HG03064 (cell line): ENCODE data around the gene ASAP2.

Experiments used
- ATAC-seq: cut with Tn5 transposase; IDR thresholded peaks from one replicate; pipeline ENCODE4 v1.9.1; 2021; ENCODE audit warnings: low read depth; ENCODE audit not compliant: unreplicated experiment

ASAP2 gene

DNA sequence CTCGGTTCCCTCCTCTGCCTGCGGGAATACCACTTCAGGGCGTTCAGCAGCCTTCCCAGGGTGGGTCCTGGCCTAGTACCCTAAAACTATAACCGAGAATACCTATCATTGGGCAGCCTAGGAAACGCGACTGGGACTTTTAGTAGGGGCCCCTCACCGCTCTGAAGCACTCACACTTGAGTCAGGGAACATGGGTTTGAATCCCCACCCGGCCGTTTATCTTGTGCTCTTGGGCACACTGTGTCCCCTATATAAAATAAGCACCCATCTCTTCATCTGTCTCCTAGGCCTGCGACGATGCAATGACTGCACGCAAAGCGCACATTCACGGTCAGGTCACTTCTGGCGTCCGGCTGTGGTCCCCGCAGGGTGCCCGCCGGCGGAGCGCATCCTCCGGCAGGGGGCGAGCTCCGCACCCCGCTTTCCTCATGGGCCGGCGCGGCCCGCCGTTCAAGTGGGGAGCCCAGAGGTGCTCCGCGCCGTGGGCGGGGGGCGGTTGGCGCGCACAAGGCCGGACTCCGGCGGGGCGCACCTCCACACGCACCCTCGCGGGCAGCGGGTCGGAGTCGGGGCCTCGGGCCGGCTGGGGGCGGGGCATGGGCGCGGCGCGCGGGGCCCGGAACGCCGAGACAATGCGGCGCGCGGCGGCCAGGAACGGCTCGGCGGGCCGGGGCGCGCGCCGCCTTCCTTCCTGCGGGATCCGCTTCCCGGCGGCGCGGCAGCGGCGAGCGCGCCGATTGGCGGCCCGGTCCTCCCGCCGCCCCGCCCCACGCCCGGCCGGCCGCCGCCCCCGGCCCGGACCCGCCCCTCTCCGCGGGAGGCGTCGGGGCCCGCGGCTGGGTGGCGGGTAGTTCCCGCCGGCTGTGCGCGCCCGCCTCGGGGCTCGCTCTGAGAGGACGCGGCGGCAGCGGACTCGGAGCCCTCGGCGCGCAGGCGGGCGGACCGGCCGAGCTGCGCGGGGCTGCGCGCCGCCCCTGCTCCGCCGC lies at the start of gene ASAP2:
Gene ASAP2 (plus strand): TSS at position 850 of the 986 bp plus-strand sequence. CDS start 293 bp downstream, outside the sequence.
- no peak for ATAC-seq

GRCh38 chr2:9158786-9159779 lies 47.5 kb upstream of the ASAP2 start:
- ATAC-seq: no peak

DNA sequence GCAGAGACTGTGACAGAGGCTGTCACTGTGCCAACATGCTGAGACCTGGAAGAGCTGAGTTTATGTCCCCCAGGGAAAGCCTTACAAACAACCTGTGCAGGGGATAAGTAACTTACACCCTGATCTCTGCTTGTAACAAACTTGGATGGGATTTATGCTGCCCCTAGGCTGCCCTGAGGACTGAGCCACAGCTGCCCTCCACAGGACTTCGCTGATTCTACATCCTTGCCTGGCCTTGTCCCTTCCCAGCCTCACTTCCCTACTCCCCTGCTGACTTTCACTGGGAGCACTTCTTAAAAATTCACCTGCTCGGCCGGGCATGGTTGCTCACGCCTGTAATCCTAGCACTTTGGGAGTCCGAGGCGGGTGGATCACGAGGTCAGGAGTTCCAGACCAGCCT lies 45.9 kb upstream of the ASAP2 start:
- no peak for ATAC-seq

GRCh38 chr2:9162841-9163240 lies 43.8 kb upstream of the ASAP2 start:
- no peak for ATAC-seq

- no peak for ATAC-seq
These were observed 43.1 kb upstream of the ASAP2 start for GRCh38 chr2:9163306-9164111.

DNA sequence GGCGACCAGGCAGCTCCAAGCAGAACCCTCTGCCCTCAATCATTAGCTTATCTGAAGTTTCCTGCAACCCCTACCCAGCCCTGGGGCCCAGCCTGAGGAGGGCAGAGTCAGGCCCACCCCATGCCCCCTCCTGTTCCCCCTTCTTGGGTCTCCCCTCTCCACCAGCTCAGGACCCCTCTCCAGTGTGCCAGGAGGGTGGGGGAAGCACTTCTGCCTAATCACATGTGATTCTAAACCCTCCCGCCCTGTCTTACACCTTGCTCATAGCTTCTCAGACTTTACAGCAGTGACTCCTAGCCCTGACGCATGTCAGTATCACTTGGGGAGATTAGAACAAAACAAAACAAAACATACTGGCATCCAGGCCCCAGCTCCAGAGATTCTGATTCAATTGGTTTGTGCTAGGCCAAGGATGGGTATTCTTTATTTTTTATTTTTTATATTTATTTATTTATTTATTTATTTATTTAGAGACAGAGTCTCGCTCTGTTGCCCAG lies 42.5 kb upstream of the ASAP2 start:
- no peak for ATAC-seq

DNA sequence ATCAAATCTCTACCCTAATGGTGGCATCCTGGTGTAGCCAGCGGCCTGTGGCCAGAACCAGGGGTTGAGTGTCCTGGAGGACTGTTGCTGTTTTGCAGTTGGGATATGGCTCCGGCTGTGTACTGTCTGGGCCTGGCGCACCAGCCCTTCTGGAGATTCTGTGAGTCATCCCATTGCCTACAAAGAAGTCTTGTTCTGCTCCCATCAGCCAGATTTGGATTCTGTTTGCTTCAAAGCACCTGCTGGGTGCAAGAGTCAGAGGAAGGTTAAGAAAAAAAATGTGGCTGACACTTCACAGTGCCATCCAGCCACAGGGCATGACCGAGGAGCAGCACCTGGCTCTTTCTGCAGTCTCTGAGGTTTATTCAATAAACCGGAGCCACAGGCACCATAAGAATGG lies 41.0 kb upstream of the ASAP2 start:
- no peak for ATAC-seq

GRCh38 chr2:9166579-9167377 lies 39.8 kb upstream of the ASAP2 start:
- no peak for ATAC-seq

DNA sequence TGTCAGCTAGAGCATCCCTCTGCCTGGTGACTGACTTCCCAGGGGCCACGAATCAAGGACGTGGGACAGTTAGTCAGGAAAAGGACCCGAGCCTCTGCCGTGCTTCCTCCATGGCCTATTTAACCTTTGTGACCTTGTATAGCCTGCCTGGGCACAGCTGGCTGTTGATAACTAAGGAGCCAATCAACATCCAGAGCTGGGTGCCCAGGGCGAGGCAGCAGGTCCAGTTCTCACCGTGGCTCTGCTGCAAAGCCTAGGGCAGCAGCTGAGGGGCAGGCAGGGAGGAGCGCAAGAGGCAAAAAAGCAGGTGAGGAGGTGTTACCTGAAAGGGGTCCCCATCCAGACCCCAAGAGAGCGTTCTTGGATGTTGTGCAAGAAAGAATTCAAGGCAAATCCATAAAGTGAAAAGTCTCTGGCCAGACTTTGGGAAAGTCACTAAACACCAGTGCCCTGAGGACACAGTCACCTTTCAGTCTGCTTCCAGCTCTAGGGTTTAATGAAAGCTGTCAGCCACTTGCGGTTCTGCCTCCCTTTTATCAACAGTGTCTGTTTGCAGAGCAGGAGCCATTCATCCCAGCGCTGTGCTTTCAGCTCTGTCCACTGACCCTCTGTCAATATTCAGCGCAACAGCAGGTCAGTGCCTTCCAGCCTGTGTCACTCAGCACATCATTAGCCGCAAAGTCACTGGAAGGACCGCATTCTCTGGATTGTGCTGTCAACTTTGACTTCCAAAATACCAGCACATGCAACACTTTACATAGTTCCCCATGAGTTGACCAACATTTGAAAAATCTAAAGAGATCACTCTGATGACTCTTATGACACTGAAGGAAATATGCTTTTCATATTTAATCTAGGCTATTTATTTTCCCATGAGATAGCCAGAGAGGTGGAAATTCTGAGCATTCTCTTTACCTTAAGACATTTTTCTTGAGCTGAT lies 38.6 kb upstream of the ASAP2 start:
- ATAC-seq: no peak

DNA sequence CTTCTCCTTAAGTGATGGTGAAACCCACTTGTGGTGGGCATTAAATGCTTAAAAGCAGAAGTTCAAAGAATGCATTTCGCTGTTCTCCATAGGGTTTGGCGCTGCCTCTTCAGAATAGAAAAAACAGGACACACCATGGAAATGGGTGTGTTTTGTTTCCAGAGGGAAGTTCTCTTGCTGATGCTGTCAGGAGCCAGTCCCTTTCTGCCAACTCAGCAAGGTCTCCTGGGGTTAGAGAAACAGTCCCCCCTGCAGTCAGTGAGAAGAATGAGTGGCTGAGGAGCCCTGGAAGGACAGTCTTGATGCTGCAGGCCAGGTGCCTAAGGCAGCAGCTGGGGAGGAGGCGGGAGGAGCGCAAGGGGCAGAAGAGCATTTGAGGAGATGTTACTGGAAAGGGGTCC lies 37.8 kb upstream of the ASAP2 start:
- no peak for ATAC-seq

- no peak for ATAC-seq
These were observed 37.1 kb upstream of the ASAP2 start for GRCh38 chr2:9169349-9170107.

DNA sequence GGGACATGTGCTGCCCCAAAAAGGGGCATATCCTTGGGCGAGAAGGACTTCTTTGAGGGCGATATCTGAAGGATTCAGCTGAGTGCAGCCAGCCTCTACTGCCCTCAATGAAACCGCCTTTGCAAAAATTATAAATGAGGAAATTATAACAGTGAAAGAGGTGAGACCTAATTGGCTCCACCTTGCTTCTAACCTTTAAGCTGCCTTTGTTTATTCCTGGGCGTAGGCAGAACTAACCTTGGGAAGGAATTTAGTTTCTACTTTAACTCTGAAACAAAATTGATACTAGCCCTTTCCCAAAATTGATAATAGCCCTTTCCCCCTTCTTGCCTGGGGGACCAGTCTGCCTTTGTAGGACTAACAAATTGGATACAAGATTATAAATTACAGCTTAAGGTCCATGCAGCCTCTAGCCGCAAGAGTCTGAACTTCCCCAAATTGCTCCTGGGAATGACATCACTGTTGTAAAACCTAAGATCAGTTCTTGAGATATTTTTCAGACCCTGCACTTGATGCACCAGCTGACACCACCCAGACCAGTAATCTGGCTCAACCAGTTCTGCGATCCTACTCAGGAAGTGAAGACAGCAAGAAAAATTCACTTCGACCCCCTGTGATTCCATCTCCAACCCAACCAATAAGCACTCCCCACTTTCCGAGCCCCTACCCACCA lies 36.0 kb upstream of the ASAP2 start:
- ATAC-seq: no peak

DNA sequence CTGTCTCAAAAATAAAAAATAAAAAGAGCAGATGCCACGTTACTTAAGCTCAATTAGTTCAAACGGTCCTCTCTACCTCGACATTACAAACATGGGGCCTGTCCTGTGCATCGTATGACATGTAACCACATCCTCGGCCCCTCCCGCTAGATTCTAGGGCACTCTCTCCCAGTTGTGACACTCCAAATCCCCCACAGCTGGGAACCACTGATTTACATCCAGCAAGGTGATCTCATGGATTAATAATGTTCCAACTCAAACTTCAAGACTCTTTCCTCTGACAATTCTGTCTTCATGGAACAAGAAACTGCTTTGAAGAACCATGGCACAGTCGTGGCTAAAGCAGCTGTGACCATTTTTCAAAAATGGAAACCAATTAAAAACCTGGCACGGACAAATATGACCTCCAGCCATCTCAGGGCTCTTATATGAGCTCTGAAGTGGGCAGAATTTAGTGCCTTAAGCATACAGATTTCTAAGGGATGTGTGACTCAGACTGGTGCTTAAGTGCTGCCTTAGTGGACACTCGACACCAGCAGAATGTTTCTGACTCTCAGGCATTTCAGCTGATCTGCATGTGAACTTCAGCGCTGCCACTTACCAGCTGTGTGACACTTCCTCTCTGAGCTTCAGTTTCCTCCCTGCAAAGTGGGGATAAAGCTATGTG lies 31.7 kb upstream of the ASAP2 start:
- no peak for ATAC-seq

- ATAC-seq: no peak
These were observed 28.3 kb upstream of the ASAP2 start for GRCh38 chr2:9178110-9178903.

DNA sequence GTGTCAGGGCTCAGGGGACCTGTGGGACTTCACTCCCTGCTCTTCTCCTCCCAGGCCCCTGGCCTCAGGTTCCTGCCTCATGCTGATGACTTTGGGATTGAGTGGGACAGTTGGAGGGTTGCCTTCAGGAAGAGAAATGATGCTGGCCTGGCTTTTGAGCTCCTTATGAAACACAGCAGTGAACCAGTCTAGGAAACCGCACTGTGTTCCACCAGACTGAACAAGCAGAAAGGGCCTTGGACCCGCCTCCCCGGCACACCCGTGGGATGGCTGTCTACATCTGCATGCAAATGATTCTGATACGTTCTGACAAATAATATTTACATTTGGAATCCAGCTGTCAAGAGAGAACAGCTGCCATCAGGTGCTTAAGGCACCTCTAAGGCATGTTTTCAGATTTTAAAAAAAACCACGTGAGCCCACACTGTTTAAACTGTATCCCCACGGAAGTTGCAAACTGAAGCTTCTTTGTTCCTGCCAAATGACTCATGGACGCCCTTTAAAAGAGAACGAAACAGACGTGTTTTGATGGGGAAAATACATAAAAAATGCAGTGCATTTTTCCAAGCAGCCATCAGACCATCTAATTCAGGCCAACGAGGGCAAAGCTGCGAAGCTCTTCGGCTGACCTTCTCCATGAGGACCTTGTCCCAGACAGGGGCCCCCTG lies 27.6 kb upstream of the ASAP2 start:
- no peak for ATAC-seq
